DND-41 (cell line): ENCODE results near the gene HSP90B1.

Experiments
- EZH2 ChIP-seq: IDR thresholded peaks from 3 replicates; pipeline ENCODE4 v1.6.1; 2012; ENCODE audit warnings: borderline replicate concordance, low read depth, mild to moderate bottlenecking, moderate library complexity, low read length, inconsistent platforms; ENCODE audit not compliant: severe bottlenecking
- TF ChIP-seq, protein P1 (sequence below): IDR thresholded peaks from 2 replicates; pipeline ENCODE4 v1.5.1; 2012; ENCODE audit warnings: borderline replicate concordance, low read length, moderate library complexity, mild to moderate bottlenecking; ENCODE audit not compliant: poor library complexity, severe bottlenecking; ENCODE audit errors: extremely low read depth

GRCh38 chr12:103936679-103937078 lies 6.5 kb downstream of the HSP90B1 start:
- TF ChIP-seq, protein P1, sequence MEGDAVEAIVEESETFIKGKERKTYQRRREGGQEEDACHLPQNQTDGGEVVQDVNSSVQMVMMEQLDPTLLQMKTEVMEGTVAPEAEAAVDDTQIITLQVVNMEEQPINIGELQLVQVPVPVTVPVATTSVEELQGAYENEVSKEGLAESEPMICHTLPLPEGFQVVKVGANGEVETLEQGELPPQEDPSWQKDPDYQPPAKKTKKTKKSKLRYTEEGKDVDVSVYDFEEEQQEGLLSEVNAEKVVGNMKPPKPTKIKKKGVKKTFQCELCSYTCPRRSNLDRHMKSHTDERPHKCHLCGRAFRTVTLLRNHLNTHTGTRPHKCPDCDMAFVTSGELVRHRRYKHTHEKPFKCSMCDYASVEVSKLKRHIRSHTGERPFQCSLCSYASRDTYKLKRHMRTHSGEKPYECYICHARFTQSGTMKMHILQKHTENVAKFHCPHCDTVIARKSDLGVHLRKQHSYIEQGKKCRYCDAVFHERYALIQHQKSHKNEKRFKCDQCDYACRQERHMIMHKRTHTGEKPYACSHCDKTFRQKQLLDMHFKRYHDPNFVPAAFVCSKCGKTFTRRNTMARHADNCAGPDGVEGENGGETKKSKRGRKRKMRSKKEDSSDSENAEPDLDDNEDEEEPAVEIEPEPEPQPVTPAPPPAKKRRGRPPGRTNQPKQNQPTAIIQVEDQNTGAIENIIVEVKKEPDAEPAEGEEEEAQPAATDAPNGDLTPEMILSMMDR = no peak
- TF ChIP-seq EZH2 = no peak
